Mucosa of stomach (tissue), 1 donor: ENCODE results near the gene WDR37.
"Not testable (repeated sequence)": the region's sequence is repeated elsewhere in the genome, so short reads cannot be mapped to it uniquely, and the experiment has no call there.

Experiments
- H3K27me3 ChIP-seq: one replicate; pipeline ENCODE4 v1.7.0; 2013; ENCODE audit warnings: mild to moderate bottlenecking, low read length; ENCODE audit not compliant: control insufficient read depth, insufficient read depth
- H3K36me3 ChIP-seq: one replicate; pipeline ENCODE4 v1.7.0; 2013; ENCODE audit warnings: low read length; ENCODE audit not compliant: control insufficient read depth, insufficient read depth
- H3K4me1 ChIP-seq: one replicate; pipeline ENCODE4 v1.7.0; 2013; ENCODE audit warnings: mild to moderate bottlenecking, low read length; ENCODE audit not compliant: control insufficient read depth, insufficient read depth
- H3K4me3 ChIP-seq: one replicate; pipeline ENCODE4 v1.7.0; 2013; ENCODE audit warnings: low read length
- H3K9ac ChIP-seq: one replicate; pipeline ENCODE4 v1.7.0; 2013; ENCODE audit warnings: mild to moderate bottlenecking, low read length, moderate library complexity
- H3K9me3 ChIP-seq: one replicate; pipeline ENCODE4 v1.7.0; 2013; ENCODE audit warnings: mild to moderate bottlenecking, low read length, moderate library complexity; ENCODE audit not compliant: control insufficient read depth
- donor health status: Pancreatic carcinoma.

Gene WDR37, protein sequence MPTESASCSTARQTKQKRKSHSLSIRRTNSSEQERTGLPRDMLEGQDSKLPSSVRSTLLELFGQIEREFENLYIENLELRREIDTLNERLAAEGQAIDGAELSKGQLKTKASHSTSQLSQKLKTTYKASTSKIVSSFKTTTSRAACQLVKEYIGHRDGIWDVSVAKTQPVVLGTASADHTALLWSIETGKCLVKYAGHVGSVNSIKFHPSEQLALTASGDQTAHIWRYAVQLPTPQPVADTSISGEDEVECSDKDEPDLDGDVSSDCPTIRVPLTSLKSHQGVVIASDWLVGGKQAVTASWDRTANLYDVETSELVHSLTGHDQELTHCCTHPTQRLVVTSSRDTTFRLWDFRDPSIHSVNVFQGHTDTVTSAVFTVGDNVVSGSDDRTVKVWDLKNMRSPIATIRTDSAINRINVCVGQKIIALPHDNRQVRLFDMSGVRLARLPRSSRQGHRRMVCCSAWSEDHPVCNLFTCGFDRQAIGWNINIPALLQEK

DNA sequence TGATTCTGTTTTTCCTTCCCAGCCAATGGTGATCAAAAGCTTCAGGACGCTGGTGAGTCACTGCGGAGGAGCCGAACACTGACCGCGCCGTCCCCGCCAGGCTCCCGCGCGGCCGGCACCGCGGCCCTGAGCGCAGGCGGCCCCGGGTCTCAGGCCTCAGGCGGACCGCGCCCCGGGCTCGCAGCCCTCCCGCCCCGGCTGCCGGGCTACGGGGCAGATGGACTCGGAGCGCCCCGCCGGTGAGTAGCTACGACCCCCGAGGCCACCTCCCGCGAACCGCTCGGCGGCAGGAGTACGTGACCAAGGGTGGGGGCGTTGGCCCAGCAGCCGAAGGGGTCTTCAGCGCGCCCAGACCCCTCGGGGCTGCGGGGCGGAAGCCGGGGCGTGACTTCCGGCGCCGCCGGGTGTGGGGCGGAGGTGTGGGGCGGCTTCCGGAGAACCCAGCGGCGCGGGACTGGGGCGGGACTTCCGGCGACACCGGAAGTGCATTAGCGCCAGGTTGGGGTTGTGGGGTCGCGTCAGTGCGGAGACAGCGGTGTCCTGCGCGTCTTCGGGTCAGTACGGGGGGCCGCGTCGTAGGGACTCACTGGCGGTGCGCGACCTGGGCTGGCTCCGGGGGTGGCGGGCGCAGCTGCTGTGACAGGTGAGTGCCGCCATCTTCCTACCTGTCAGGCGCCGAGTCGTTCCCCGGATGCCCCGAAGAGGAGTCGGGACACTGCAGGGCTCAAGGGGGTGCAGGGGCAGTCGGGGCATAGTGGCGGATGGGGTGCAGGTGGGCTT lies at the start of gene WDR37:
TSS of gene WDR37 (plus strand) at position 60 of the 780 bp plus-strand sequence. CDS start 15,771 bp downstream, outside the sequence.
- Histone ChIP-seq H3K9ac (peak within 1 kb of the TSS; percentile 82), H3K27me3 (no peaks in the 10 kb centered on the region), H3K9me3 (no peaks in the 10 kb centered on the region), H3K4me1 (peaks cover 20% of the 10 kb centered on the region), H3K36me3 (no peaks in the 10 kb centered on the region), H3K4me3 (peak within 1 kb of the TSS; percentile 75)

DNA sequence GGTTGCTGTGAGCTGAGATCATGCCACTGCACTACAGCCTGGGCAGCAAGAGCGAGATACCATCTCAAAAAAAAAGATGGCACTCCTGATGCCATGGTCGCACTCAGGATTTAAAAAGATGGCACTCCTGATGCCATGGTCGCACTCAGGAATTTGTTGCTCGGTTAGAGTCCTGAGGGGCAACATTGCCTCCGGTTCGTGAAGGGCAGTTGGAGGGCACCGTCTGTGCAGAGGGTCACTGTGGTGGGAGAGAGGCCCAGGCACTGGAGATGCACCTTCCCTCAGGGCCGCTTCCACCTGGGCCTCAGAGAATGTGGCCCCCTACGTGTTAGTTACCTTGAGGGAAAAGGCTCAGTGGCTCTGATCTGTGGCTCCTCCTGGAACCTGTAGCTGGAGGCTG lies 49.6 kb upstream of the WDR37 start:
- Histone ChIP-seq H3K27me3 (no peaks in the 10 kb centered on the region), H3K4me1 (no peaks in the 10 kb centered on the region), H3K36me3 (peaks cover 9% of the 10 kb centered on the region), H3K9me3 (no peaks in the 10 kb centered on the region), H3K4me3 (no peak overlapping the region), H3K9ac (no peak overlapping the region)

- Histone ChIP-seq H3K36me3 (peaks cover 9% of the 10 kb centered on the region), H3K4me3 (no peak overlapping the region), H3K4me1 (no peaks in the 10 kb centered on the region), H3K9me3 (no peaks in the 10 kb centered on the region), H3K27me3 (no peaks in the 10 kb centered on the region), H3K9ac (no peak overlapping the region)
Observed at GRCh38 chr10:1007583-1007982, 48.6 kb upstream of the WDR37 start.

GRCh38 chr10:1009071-1009494 lies 47.1 kb upstream of the WDR37 start:
- Histone ChIP-seq H3K36me3 (no peaks in the 10 kb centered on the region), H3K9ac (no peak overlapping the region), H3K27me3 (no peaks in the 10 kb centered on the region), H3K4me1 (no peaks in the 10 kb centered on the region), H3K4me3 (no peak overlapping the region), H3K9me3 (no peaks in the 10 kb centered on the region)

DNA sequence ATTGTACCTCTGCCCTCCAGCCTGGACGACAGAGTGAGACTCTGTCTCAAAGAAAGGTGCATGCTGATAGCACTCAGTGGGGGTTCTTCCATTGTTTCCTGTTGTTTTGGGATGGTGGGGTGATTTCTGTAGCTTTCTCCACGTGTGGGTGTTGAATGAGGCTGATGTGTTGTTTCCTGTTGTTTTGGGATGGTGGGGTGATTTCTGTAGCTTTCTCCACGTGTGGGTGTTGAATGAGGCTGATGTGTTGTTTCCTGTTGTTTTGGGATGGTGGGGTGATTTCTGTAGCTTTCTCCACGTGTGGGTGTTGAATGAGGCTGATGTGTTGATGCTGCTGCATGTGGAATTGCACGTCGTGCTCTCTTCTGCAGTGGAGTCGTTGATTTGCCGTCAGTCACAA lies 46.2 kb upstream of the WDR37 start:
- not testable (repeated sequence) for H3K4me3 ChIP-seq, H3K9me3 ChIP-seq, H3K36me3 ChIP-seq, H3K4me1 ChIP-seq, H3K27me3 ChIP-seq, H3K9ac ChIP-seq

- no peak overlapping the region for H3K4me3 ChIP-seq
- H3K36me3 ChIP-seq: peaks cover under 1% of the 10 kb centered on the region
- no peaks in the 10 kb centered on the region for H3K9me3 ChIP-seq
- H3K9ac ChIP-seq: no peak overlapping the region
- H3K4me1 ChIP-seq: no peaks in the 10 kb centered on the region
- no peaks in the 10 kb centered on the region for H3K27me3 ChIP-seq
Observed at GRCh38 chr10:1010703-1011102, 45.5 kb upstream of the WDR37 start.

DNA sequence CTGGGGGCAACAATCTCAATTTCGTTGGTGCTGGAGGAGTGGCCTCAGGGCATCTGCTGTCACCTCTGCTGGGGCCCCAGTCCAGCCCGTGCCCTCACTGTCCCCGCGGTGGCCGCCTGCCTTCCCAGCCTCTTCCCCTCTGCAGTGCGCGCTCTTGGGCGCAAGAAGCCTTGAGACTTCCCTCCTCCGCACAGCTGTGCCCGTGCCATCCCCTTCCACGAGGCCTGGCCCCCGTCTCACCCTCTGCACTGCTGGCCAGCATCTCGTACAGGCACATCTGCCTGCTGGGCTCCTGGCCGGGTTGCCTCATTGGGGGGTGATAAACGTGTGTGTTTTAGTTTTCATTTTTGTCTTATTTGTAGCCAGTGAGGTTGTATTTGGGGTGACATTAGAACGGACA lies 44.5 kb upstream of the WDR37 start:
- Histone ChIP-seq H3K4me3 (no peak overlapping the region), H3K9ac (no peak overlapping the region), H3K36me3 (peaks cover 8% of the 10 kb centered on the region), H3K9me3 (no peaks in the 10 kb centered on the region), H3K27me3 (no peaks in the 10 kb centered on the region), H3K4me1 (no peaks in the 10 kb centered on the region)

- Histone ChIP-seq H3K4me1 (no peaks in the 10 kb centered on the region), H3K9me3 (no peaks in the 10 kb centered on the region)
Observed at GRCh38 chr10:1015688-1016087, 40.5 kb upstream of the WDR37 start.

DNA sequence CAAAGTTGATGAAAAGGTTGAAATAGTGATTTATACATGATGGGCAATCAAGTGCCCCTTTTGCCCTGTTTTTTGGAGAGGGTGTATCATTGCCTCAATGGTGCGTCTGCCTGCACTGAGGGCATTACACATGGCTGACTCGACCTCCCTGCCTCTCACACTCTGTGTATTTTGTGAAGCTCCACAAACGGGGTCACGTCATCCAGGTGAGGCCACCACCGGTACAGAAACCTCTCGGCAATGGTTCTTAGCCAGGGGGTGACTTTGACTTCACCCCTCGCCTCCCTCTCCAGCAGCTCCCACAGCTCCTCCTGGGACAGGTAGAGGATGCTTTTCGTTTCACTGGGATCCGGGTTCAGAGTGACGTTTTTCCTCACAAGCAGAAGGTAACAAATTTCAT lies 36.8 kb upstream of the WDR37 start:
- Histone ChIP-seq H3K9me3 (no peaks in the 10 kb centered on the region), H3K9ac (no peak overlapping the region), H3K4me1 (no peaks in the 10 kb centered on the region), H3K36me3 (peaks cover 8% of the 10 kb centered on the region), H3K4me3 (no peak overlapping the region), H3K27me3 (no peaks in the 10 kb centered on the region)

More at GRCh38 chr10:1015688-1016087, 40.5 kb upstream of the WDR37 start:
- Histone ChIP-seq H3K36me3 (peaks cover 8% of the 10 kb centered on the region), H3K9ac (no peak overlapping the region), H3K27me3 (no peaks in the 10 kb centered on the region), H3K4me3 (no peak overlapping the region)

- H3K4me1 ChIP-seq: no peaks in the 10 kb centered on the region
- H3K4me3 ChIP-seq: no peak overlapping the region
- no peak overlapping the region for H3K9ac ChIP-seq
- H3K9me3 ChIP-seq: no peaks in the 10 kb centered on the region
- no peaks in the 10 kb centered on the region for H3K27me3 ChIP-seq
- H3K36me3 ChIP-seq: peaks cover 8% of the 10 kb centered on the region
Observed at GRCh38 chr10:1020460-1020859, 35.7 kb upstream of the WDR37 start.

DNA sequence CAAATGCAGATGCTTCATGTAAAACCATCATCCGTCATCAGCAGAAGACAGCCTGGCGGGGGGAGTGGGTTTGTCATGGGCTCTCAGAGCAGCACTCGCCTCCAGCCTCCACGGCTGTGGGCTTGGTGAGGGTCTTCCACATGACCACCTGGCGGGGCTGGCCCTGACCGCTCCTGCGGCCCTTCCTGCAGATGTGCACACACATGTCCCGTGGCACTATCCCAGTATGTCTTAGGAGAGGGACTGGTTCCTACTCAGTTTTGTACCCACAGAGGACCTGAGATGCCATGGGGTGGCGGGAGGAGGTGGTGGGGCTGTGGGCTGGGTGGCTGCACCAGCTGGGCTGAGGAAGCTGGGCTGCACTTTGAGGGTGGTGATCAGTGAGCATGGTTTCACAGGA lies 35.2 kb upstream of the WDR37 start:
- Histone ChIP-seq H3K4me1 (no peaks in the 10 kb centered on the region), H3K9ac (no peak overlapping the region), H3K4me3 (no peak overlapping the region), H3K27me3 (no peaks in the 10 kb centered on the region), H3K9me3 (no peaks in the 10 kb centered on the region), H3K36me3 (peaks cover 5% of the 10 kb centered on the region)

DNA sequence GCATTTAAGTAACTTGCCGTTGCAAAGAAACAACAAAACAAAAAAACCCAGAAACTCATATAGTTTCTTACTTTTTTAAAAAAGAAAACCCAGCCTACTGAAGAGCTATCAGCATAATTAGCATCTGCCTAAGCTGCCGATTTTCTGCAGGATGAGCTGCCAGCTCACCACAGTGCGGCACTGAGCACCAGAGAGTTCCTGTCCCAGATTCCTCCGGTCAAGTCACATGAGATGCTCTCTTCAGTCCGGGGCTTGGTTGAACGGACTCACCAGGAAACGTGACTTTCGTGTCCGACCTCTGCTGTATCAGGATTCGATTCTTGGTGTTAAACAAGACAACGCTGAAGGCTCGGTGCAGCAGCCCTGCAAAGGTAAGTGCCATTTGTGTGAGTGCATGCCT lies 33.8 kb upstream of the WDR37 start:
- Histone ChIP-seq H3K9ac (no peak overlapping the region), H3K4me1 (no peaks in the 10 kb centered on the region), H3K36me3 (no peaks in the 10 kb centered on the region), H3K27me3 (no peaks in the 10 kb centered on the region), H3K4me3 (no peak overlapping the region), H3K9me3 (no peaks in the 10 kb centered on the region)
